HCEC 1CT (cell line): ENCODE results near the gene DCDC1.

Experiments used
- DNase-seq: peaks from one replicate; pipeline ENCODE4 v3.0.0-alpha.2; 2017

DCDC1 gene

DNA sequence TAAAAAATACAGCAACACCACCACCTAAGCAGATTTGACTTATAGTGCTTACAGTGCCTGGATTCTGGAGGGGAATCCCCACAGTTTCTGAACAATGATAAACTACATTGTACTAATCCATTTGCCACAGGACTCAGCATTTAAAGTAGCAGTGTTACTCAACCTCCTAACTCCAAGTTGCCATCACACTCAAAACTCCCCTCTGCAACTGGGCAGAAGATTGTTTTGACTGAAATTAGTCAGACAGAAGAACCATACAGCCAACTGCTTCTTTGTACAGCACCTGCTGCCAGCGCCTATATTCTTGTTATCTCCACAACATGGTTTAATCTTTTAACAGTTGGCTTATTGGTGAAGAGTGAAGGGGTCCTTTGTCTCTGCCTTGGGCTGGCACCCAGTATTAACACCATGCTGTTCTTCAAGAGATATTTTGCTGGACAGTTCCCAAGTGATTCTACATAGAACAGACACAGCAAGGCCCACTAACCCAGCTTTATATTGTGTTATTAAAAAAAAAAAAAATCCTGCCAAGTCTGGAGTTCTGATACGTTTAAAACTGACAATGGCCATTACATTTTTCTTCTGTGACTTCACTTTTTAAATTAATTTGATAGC is 273.2 kb downstream of the DCDC1 start:
- no peak for DNase-seq

DNA sequence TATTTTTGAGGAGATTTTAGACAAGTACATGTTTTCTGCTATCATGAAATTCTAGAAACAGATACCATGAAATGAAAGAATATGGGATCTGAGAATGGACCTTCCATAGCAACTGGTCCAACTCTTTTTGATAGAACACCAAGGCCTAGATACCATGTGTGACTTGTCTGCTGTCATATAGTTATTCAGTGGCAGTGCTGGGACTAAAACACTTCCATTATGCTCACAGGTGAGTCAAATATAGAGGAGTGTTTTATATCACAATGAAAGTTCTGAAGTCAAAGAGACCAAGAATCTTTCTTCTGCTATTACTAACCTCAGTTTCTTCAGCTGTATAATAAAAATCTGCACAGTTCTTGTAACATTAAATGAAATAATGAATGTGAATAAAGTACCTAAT is 276.9 kb downstream of the DCDC1 start:
- no peak for DNase-seq

DNA sequence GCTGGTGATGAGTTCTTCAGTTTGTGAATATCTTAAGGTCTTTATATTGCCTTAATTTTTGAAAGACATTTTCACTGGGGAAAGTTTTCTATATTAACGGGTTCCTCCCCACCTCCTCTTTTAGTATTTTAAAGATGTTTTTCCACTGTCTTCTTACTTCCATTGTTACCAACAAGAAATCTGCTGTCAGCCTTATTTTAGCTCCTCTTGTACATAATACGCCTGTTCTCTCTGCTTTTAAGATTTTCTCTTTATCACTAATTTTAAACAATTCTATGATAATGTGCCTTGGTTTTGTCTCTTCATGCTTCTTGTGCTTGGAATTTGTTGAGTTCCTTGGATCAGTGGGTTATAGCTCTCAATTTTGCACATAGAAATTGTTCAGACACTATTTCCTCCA is 280.4 kb downstream of the DCDC1 start:
- DNase-seq: no peak

DNA sequence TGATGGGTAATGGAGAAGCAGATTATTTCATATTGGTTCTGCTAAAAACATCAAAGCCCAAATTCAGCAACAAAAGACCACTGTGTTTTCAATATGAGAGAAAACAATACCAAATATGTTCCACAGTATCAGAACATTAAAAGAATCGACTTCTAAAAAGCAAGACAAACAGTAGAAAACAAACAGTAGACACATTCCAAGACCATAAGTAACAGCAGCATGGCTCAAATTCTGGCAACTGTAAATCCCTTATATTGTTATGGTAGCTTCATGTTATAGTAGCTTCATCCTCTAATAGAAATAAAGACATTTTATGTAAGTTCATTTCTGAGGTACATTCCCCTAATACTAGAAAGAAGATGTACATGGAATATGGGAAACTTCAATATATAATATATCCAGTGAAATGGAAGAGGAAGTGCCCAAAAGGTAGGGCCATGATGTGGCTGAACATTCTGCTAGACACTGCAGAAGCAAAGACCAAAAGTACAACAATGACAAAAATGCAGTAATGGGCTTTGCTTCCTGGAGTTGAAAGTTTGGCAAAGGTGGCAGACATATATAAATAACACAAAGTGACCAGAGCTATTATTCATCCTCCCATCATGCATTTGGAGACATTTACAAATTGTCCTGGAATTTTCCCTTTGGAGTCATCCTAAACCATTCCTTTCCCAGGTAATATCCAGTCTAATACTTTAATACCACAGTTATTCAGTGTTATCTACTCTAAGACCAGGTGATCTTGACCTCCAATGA is 299.9 kb downstream of the DCDC1 start:
- no peak for DNase-seq

DNA sequence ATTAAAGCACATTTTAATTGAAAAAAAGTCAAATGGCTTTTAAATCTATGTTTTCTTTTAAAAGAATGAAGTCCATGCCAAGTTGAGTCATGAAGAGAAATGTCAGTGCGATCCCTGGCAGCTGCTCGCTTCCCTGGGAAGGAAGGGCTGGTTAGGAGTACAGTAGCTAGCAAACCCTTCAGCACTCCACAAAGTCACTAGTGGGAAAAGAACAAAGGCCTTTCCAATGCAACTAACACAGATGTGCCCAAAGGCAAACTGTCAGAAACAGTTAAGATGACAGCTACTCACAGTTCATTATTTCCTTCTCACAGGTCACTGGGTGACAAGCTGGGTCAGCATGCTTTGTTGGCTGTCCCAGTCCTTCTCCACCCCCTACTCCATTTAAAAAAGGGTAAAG is 308.7 kb downstream of the DCDC1 start:
- DNase-seq: no peak

DNA sequence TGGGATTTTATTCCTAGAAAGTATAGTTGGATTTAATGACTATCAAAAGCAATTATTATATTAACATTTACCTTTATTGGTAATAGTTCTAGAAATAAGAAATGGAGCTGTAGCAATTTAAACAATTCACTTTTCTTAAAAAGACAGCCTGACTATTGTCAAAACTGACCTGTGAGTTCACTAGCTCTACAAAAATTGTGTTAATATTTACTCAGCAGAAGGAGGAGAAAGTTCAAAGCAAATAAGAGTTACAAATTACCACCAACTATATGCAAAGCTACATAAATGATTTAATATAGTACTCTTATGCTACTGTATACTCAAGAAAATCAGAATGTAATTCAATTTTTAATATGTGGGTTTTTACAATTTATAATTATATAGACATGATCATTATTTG is 310.0 kb downstream of the DCDC1 start:
- no peak for DNase-seq

DNA sequence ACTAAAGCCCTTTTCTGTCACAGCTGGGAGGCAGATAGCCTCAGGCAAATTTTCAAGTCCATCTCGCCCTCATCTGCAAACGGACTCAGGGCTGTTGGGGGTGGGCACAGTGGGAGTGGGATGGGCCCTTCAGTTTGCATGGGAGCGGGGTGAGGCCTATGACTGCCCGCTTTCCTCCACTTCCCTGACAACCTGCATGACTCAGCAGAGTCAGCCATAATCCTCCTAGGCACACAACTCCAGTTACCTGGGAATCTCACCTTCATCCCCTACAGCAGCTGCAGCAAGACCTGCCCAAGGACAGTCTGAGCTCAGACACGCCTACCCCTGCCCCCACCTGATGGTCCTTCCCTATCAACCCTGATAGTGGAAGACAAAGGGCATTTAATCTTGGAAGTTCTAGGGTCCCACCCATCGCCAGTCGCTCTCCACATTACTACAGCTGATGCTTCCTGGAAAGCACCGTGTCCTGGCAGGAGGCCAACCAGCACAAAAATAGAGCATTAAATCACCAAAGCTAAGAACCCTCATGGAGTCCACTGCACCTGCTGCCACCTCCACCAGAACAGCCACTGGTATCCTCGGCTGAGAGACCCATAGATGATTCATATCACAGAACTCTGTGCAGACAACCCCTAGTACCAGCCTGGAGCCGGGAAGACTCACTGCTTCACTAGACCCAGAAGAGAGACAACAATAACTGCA is 319.3 kb downstream of the DCDC1 start:
- no peak for DNase-seq

DNA sequence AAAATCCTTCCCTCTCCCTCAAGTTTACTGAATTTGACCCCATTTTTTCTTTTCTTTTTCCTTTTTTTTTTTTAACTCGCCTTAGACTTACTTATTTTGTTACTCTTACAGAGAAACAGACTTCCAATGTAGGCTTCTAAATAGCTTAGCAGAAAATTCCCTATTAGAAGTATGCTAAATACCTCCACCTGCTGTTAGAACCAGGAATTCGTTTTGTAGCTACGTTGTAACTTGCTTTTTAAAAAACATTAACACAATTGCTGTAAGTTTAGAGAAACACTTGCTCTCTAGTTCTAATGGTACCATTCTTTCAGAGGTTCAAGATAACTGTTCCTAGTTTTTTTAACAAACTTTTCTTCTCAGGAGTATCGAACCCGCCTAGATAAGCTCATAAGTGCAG is 324.2 kb downstream of the DCDC1 start:
- no peak for DNase-seq

DNA sequence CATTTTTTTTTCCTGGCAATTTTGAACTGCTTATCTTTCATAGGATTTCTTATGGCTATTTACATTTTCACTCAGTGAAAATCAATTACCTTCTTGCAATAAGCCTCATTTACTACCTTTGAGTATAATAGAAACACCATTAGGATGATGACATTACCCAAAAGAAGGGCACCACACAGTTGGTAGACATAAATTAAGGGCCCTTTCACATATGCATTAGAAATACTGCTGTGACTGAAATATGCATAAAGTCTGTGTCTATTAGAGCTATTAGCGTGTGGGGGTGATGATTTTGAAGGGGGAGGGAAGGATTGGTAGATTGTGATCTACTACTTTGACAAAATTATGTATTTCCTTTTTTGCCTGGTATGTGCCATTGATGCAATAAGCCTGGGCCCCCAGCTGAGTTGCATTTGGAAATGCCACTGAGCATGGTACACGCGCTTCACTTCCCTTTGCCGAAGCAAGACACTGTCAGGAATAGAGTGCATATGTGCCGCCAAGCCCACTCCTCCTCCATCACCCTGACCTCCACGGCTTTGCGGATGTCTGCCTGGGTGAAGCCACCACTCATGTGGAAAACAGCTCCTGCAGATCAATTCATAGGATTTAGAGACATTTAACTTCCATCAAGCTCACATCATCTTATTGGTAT is 339.3 kb downstream of the DCDC1 start:
- no peak for DNase-seq

DNA sequence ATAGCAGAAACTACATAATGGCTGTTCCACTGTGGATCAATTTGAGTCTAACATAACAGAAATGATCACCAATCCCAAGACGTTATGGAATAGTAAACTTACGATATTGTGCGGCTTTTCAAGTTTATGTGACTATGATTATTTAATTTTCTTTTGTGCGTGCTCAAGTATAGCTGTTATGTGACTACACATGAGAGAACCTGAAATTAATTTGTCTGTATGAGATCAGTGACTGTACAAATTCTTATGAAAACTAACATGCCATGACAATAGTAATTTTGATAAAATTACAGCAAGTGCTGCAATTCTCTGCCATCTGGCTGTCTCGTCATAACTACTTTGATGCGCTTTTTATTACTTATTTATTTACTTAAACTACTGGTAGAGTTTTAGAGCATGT is 343.2 kb downstream of the DCDC1 start:
- no peak for DNase-seq

DNA sequence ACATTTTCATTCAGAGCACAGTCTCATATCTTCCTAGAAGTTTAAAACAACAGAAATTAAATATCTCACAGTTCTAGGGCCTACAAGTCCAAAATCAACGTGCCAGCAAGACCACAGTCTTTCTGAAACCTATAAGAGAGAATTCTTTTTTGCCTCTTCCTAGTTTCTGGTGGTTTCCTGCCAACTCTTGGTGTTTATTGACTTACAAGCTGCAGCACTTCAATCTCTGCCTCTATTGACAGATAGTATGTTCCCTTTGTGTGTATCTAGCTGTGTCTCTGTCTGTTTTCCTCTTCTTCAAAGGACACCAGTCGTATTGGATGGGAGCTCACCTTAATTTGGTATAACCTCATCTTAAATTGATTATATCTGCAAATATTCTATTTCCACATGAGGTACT is 347.5 kb downstream of the DCDC1 start:
- no peak for DNase-seq

DNA sequence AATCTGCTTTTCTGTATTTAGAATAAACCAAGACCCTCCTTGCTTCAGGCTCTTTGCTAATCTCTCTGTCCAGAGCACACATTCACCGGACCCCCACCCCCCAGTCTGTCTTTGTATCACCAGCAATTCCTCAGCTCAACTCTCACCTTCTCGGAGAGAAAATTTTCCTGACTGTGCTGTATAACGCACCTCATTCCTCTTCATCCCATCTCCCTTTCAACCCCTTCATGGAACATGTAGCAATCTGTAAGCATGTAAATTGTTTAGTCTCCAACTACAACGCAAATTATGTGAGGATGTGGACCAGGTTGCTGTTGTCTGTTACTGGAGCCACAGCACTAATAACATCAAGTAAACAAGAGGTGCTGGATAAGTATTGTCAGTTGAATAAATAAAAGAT is 349.8 kb downstream of the DCDC1 start:
- no peak for DNase-seq

DNA sequence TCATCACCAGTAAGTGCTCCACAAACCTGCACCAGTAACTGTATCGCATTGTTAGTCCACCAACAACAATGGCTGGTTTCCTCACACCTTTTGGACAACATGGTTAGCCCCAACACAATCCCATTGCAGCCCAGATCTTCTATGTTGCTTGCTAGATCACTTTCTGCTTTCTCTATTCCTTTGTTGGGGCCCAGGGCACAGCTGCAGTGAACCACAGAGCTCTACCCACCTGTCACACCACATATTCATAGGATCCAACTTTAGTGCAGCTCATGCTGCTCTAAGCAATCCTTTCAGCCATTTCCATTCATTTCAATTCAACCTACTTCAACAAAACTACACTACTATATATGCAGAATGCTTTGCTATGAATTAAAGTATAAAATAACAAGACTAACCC is 364.3 kb downstream of the DCDC1 start:
- DNase-seq: no peak

DNA sequence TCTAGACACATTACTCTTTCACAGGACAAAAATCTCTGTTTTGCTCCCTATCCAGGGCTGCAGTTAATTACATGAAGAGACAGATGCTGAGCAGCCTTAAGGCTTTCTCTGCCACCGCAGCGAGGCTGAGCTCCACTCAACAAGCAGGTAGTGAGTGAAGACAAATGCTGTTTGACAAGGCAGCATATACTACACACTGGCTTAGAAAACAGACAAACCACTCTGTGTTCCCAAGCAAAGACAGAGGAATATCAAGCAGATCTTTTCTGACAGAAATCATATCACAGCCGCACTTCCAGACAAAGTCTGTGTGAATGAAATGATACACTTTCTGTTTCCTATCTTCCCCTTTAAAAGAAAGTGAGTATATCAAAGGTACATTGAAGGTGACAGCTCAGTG is 368.1 kb downstream of the DCDC1 start:
- no peak for DNase-seq

DNA sequence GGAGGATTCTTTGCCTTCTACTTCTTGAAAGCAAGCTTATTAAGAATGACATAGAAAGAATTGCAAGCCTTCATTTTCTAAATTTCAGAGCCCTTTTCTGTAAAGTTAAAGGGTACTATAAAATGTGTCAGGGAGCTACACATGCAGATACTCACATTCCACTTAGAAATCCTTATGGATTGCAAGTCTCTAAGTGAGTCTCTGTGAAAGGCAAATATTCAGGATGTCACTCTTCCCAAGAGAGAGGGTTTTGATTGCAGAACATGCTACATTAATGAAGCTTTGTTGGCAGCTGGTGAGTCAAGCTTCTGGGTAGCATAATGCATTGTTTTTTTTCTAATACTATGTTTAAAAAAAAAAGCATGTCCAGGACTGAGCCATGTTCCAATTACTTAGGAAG is 369.2 kb downstream of the DCDC1 start:
- DNase-seq: no peak

DNA sequence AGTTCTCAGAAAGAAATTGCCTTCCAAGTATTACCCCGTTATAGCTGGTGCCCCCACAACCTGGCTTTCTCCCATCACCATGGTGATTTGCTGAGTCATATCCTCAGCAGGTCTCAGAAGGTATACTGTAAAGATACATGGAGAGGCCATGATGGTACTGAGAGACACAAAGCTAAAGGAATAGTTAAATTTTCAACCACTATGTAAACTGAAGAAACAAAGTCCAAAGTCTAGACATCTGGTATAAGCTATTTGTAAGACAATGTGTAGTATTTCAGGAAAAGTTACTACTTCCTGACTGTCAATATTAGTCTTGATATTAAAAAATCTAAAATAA is 377.1 kb downstream of the DCDC1 start:
- no peak for DNase-seq

DNA sequence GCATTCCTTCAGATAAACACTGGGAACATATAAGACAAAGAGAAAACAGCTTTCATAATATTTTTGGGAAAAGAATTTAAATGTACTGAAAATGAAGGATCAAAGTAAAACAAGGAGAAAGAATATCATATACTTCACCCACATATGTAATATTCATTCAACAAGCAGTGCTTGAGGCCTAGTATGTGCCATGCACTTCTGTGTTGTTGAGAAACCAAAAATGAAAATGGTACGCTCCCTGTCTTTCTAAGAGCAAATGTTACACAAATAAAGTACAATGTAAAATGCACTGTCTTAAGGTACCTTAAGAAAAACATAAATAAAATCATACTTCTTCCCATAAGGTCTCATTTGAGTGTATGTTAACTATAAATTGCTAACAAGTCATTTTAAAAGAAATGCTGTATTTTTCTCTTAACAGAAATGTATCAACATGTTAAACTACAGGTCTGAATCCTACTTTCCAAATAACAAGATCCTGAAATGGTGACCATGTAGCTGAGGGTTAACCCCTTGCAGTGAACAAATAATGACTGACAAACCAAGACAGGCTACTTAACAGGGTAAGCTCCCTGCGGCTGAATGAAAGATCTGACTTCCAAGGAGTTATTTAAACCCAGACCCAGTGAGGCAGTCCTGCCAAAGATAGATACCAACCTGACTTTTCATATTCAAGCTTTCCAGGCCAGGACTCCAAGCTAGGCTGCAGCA is 377.6 kb downstream of the DCDC1 start:
- no peak for DNase-seq

DNA sequence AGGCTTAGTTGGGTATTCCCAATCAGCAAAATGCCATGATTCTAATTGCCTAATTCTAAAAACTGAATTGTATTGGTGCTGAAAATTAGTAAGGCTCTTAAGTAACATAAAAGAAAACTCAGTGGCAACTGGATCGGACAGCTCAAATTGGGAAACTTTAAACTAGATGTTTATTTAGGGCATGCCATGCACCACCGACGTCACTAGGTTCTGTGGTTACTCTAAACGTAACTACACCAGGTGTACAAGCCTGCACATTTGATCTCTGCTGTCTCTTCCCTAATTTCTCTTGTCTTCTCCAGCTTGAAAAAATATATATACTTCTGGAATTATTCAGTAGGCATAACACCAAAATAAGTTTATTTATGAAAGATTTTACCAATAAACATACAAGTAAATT is 378.2 kb downstream of the DCDC1 start:
- no peak for DNase-seq

DNA sequence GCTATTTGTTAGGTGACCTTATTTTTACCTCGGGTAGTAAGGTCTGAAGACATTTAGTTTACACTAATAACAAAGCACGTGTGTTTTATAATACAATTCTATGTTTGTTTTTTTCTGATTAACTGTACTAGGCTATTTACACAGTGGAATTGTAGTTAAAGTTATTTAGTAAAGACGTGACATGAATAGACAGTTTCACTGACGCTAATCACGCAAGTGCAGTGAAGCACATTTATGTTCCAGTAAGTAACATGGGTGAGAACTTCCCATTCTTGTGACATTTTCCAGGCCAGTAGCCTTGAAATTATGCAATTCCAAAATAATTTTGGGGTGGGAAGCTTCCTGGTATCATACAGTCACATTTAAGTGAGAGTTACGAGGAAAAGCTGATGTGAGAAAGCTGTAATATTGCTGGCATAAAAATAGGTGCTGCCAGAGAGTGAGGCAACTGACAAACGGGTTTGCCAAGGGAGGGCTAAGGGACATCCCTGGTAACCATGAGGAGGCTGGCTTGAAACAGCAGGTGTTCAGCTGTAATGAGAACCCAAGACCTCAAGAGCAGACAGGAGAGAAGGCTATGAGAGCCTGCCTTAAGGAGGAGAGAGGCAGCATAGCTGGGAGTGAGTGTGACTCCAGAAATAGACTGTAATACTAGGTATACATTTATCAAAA is 378.8 kb downstream of the DCDC1 start:
- DNase-seq: no peak

DNA sequence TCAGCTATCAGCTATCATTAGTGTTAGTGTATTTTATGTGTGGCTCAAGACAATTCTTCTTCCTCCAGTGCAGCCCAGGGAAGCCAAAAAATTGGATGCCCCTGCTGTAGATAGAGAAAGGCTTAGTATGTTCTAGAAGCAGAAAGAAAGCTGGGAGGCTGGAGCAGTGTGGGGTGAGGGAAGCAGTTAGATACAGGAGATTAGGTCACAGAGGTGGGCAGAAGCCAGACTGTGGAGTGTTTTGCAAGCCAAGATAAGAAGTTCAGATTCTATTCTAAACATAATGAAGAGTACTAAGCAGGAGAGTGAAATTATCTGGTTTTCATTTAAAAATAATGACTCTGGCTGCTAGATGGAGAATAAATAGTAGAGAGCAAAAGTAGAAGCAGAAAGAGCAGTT is 381.7 kb downstream of the DCDC1 start:
- no peak for DNase-seq

DNA sequence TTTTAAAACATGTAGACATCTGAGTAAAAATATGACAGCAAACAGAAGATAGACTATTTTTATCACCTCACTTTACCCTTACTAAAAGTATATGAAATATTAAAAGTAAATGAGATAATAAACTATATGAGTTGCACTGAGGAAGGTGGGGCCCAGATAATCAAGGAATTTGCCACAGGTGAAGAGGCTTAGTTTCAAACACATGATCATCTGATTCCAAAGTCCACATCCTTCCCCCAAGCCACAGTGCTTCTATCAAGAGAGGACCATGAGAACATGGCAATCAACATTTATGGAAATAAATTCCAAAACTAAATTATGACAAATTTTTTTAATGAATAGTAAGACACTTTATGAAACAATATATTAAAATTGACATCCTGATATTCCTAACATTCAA is 384.0 kb downstream of the DCDC1 start:
- DNase-seq: no peak

DNA sequence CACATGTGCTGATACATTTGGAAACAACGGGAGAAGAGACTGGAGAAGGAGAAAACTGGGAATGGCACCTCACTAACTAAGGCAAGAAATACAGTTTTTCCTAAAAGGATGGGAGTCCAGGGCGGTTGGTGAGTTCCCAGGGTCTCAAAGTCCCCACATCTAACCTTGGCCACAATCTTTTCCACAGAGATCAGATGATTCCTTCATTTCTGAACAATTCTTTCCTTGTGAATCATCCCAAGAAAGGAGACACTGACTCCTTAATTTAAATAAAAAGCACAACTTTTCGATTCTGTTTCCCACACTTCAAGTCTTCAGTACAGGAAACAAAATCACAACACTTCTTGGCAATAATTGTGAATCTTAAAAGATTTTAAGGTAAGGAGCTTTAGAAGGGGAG is 384.7 kb downstream of the DCDC1 start:
- no peak for DNase-seq

DNA sequence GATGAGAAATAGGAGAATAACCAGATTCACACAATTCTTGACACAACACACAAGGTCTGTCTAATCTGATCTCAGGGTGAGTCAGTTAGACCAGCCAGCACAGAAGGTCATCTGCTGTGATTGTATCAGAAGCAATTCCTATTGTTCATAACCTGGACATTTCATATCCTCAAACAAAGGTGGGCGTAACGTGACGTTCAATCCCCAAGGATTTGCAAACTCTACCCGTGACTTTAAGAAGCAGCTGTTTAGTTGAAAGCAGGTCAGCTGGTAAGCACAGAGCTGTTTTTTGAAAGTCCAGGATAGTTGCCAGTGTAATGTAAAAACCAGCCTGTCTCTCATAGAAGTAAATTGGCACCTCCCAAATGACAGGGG is 385.1 kb downstream of the DCDC1 start:
- no peak for DNase-seq
